ENCODE data around the gene IGF2R.
"Not testable (repeated sequence)": the region's sequence is repeated elsewhere in the genome, so short reads cannot be mapped to it uniquely, and the experiment has no call there.

The IGF2R gene

GRCh38 chr6:159952289-159953005 is 16.4 kb upstream of the IGF2R start:
- DNase-seq, result no peak

DNA sequence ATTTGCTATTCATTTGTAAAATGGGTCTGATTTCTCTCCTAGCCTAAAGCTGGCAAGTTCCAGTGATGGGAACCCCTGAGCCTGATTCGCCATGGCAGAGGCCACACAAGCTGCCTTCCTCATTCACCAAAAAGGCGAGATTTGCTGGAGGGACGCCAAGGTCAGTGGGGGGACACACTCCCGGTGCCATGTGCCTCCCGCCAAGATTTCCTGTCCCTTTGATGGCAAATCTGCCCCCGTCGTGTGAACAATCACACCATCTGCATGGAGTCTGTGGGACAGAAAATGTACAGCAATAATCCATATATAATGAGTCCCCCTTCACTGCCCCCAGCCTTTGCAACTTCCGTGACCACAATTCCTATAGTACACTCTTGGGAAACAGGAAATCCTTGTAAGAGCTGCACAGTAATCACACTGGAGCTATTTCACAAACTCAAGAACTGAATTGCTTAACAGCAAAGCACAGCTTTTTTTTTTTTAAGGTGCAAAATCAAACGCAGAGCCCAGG is 15.7 kb upstream of the IGF2R start:
- peak; percentile 93 for DNase-seq

GRCh38 chr6:159955945-159956361 is 12.9 kb upstream of the IGF2R start:
- no peak for DNase-seq

DNA sequence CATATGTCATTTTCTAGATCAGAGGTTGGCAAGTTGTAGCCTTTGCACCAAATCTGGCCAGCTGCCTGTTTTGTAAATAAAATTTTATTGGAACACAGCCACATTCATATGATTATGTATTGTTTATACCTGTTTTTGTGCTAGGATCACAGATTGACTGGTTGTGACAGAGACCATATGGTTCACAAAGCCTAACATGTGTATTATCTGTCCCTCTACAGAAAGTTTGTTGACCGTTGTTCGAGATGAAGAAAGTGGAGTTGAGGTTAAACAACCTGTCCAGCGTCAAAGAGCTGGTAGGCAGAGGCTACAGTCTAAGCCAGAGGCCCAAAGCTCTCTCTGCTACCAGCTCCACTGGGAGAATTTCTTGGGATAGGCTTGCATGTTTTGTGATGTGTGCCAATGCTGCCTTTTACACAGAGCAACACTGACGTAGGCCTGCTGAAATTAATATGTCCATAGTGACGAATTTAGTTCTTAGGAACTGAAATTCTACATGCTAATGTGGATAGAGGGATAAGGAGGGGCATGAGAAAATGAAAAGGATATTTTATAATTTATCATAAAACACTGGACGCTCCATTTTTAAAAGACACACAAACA is 11.7 kb upstream of the IGF2R start:
- no peak for DNase-seq

- peak; percentile 27 for DNase-seq
Measured at GRCh38 chr6:159959165-159959975, 9.5 kb upstream of the IGF2R start.

- no peak for DNase-seq
Measured at GRCh38 chr6:159959976-159960384, 8.9 kb upstream of the IGF2R start.

DNA sequence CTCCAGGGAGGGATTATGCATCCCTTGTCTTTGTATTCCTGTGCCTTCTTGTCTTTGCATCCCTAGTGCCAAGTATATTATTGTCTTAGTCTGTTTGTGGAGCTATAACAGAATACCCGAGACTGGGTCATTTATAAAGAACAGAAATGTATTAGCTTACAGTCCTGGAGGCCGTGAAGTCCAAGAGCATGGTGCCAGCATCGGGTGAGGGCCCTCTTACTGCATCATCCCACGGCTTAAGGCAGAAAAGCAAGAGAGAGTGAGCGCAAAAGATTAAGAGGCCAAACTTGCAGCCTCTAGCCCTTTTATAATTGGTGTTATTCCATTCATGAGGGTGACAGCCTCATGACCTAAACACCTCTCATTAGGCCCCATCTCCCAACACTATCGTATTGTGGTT is 8.4 kb upstream of the IGF2R start:
- no peak for DNase-seq

- no peak for DNase-seq
Measured at GRCh38 chr6:159961528-159961927, 7.4 kb upstream of the IGF2R start.

DNA sequence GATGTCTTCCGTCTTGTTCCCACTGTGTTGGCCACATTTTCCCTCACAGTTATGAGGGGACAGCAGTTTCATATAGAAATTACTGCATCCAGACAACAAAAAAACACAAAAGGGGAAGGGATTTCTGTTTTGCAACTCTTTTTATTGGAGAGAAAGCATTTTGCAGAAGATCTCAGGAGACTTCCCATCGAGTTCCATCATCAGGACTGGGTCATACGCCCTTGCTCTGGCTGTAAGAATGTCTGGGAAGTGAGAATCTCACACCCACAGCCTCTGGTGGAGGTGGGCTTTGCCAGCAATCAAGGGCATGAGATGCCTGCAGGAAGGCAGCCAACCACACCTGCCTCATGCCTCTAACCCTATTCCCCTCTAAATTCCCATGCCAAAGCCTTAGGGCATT is 5.8 kb upstream of the IGF2R start:
- no peak for DNase-seq

DNA sequence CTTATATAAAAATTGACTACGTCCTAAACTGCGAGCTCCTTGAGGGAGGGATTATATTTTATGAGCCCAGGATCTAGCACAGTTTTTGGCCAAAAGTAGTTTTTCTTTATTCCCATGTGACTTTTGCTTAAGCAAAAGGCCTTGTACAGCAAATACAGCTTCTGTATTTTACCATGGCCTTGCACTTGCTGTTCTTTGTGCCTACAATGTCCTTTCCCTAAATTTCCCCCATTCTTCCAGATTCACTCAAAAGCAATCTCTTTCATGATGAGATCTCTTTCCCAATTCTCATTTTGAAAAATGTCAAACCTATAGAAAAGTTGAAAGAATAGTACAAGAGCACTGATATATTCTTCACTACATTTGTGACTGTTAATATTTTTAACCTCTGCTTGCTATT is 4.8 kb upstream of the IGF2R start:
- no peak for DNase-seq

GRCh38 chr6:159966339-159966738 is 2.5 kb upstream of the IGF2R start:
- no peak for DNase-seq

DNA sequence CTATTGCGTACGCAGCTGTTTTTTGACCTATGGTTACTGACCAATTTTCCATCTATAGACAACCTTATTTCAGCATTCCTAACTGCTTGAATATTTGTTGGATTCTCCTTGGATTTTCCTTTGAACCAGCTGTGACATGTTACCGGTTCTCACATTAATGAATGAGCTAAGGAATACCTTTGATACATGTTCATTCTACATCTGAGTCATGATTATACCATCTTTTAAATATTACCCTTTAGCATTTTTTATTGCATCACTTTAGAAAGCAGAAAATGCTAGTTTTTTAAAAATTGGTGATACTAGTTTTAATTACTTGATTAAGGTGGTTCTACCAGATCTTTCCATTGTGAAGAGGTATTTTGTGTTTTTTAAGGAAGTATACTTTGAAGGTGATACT is 1.9 kb upstream of the IGF2R start:
- no peak for DNase-seq

- DNase-seq, result not testable (repeated sequence)
Measured at GRCh38 chr6:159967621-159968020, 1.3 kb upstream of the IGF2R start.

GRCh38 chr6:159969204-159969912 is 476 bp downstream of the IGF2R start:
- no peak for DNase-seq

- peak; percentile 20 for DNase-seq
Measured at GRCh38 chr6:159969921-159970320, 1.0 kb downstream of the IGF2R start.

DNA sequence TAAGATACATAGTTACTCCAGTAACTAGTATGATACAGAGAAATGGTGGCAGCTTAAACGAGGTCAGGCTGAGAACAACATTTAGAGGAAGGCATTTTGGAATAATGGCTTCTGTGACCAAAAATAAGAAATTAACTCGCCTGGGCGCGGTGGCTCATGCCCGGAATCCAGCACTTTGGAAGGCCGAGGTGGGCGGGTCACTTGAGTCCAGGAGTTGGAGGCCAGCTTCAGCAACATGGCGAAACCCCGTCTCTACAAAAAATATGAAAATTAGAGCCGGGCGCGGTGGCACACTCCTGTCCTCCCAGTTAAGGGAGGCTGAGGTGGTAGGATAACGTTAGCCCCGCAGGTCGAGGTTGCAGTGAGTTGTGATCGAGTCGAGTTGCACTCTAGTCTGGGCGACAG is 1.8 kb downstream of the IGF2R start:
- DNase-seq, result no peak

GRCh38 chr6:159971341-159972178 is 2.7 kb downstream of the IGF2R start:
- no peak for DNase-seq

DNA sequence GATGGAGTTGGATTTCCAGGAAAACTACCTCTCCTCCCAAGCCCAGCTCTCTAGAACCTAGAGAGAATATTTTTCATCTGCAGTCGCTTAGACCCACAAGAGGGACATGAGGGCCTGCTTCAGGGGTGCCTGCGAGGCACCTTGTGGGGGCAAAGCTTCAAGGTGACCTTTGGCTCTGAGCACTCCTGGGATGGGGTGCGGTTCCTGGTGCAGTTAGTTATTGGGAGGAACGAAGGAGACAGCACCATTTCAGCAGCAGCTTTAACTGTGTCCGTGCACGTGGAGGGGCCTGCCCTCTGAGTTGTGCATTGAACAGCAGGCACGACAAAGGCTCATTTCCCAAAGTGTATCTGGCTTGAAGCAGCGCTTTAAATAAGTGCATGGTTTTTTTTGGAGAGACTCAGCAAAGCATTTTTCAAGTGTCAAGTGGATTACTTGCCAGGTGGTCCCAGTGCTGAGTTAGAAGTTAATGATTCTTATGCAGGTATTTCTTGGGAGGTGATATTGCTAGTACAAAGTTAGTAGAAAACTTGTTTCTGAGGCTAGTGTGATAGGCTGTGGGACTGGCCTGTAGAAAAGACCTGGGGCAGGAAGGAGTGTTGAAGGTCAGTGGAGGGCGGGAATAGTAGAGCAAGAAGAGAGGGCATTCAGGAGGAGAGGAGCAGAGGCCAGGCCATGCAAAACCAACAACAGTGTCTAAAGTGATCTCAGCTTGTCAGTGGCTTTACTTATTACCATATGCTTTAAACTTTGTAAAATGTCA is 3.8 kb downstream of the IGF2R start:
- DNase-seq, result no peak

- no peak for DNase-seq
Measured at GRCh38 chr6:159973406-159973805, 4.5 kb downstream of the IGF2R start.

- DNase-seq, result peak; percentile 61
Measured at GRCh38 chr6:159973951-159974350, 5.1 kb downstream of the IGF2R start.

DNA sequence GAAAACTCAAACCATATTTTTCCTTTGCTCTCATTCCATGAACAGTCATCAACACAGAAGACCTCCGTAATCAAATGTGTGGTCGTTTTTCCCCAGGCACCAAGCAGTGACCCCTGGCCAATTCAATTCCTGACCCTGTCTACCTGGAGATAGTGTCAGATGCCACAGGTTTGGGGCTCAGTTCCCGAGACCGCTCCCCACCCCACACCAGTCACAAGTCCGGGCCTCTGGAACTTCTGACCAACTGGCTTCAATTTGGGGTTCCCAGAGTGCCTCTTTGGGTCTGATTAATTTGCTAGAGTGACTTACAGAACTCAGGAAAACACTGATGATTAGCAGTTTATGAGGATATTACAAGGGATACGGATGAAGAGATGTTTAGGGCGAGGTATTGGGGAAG is 6.0 kb downstream of the IGF2R start:
- no peak for DNase-seq

Data from GF-D8 (cell line).